Right atrium auricular region (tissue), 2 donors: ENCODE results near the gene PTBP3. TPM values are rescaled to one million over a fixed set of nuclear protein-coding genes. Genes with fewer than 3 reads are reported as not detected.
A peak's percentile ranks its signal among the peaks of the same experiment; 100 is the strongest.

ENCODE experiments used
- DNase-seq: peaks from one replicate; pipeline ENCODE4 v3.0.0-alpha.2; 2019; ENCODE audit warnings: low spot score
- H3K27ac ChIP-seq, 2 donors: fragments of 200-600 bp; sonication (generic); 1 replicate in 1 of 2; 2 replicates in 1 of 2; pipeline ENCODE4 v1.5.1; 2016 to 2019
- H3K27me3 ChIP-seq, 2 donors: fragments of 200-600 bp; sonication (generic); one replicate each; pipeline versions ENCODE4 v1.5.1 to v1.6.0; 2017 to 2019
- H3K36me3 ChIP-seq: fragments of 200-600 bp; sonication (generic); one replicate; pipeline ENCODE4 v1.5.1; 2016
- H3K4me1 ChIP-seq, 2 donors: fragments of 200-600 bp; sonication (generic); one replicate each; pipeline versions ENCODE4 v1.5.1 to v1.6.0; 2017 to 2019
- H3K4me3 ChIP-seq, 2 donors: fragments of 200-600 bp; sonication (generic); 1 replicate in 1 of 2; 2 replicates in 1 of 2; pipeline ENCODE4 v1.5.1; 2017 to 2019; ENCODE audit warnings: mild to moderate bottlenecking in 1 of 2, moderate library complexity in 1 of 2
- H3K9me3 ChIP-seq, 2 donors: fragments of 200-600 bp; sonication (generic); one replicate each; pipeline ENCODE4 v1.5.1; 2019
- total RNA-seq, 2 donors: library from RNA; depleted of rRNA; stranded (reverse); fragments of >200 nt; gene quantifications; one replicate each; pipeline ENCODE4 v1.1.0, GENCODE V29; 2016
- TF ChIP-seq, protein P1 (sequence below), 2 donors: fragments of 200-600 bp; sonication (generic); IDR thresholded peaks; one replicate each; pipeline ENCODE4 v1.5.1; 2019; ENCODE audit warnings: antibody characterized with exemption in 2 of 2

The PTBP3 gene
- total RNA-seq, 2 donors from 2014 or later = 11.6 to 18.2 TPM

DNA sequence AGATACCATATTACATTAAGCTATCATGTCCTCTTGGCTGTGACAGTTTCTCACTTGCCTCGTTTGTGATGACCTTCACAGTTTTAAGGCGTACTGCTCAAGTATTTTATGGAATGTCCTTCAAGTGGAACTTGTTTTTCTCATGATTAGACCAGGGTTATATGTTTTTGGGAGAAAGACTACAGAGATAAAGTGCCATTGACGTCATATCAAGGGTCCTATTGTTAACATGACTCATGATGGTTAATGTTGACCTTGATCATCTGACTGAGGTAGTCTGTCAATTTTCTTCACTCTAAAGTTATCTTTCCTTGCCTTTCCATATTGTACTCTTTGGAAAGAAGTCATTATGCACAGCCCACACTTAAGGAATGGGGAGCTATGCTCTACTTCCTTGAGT, 17.8 kb upstream of the PTBP3 start:
- TF ChIP-seq, protein P1, sequence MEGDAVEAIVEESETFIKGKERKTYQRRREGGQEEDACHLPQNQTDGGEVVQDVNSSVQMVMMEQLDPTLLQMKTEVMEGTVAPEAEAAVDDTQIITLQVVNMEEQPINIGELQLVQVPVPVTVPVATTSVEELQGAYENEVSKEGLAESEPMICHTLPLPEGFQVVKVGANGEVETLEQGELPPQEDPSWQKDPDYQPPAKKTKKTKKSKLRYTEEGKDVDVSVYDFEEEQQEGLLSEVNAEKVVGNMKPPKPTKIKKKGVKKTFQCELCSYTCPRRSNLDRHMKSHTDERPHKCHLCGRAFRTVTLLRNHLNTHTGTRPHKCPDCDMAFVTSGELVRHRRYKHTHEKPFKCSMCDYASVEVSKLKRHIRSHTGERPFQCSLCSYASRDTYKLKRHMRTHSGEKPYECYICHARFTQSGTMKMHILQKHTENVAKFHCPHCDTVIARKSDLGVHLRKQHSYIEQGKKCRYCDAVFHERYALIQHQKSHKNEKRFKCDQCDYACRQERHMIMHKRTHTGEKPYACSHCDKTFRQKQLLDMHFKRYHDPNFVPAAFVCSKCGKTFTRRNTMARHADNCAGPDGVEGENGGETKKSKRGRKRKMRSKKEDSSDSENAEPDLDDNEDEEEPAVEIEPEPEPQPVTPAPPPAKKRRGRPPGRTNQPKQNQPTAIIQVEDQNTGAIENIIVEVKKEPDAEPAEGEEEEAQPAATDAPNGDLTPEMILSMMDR (IDR thresholded peaks at IDR 0.05) = no peak
- Histone ChIP-seq H3K9me3 (no peaks in the 10 kb centered on the region), H3K27me3 (no peaks in the 10 kb centered on the region), H3K4me1 (peaks cover 0 to 7% of the 10 kb centered on the region in 2 donors), H3K27ac (no peak overlapping the region), H3K4me3 (no peak overlapping the region), H3K36me3 (no peaks in the 10 kb centered on the region)
- DNase-seq = no peak

DNA sequence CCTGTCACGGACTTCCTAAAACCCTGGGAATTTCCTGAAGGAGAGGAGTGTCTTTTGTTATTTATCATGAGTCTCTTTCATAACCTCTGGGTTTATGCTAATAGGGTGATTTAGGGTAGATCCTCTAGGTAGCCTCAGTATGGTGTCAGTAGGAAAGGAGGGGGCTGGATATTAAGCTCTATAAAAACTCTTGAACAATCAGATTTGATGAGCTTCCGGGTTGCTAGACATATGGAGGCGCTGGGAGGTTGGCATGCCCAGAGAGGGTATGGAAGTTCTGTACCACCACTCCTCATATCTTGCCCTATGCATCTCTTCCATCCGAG, 15.6 kb upstream of the PTBP3 start:
- no peak for DNase-seq
- no peak overlapping the region for H3K27ac ChIP-seq
- H3K9me3 ChIP-seq = no peaks in the 10 kb centered on the region

DNA sequence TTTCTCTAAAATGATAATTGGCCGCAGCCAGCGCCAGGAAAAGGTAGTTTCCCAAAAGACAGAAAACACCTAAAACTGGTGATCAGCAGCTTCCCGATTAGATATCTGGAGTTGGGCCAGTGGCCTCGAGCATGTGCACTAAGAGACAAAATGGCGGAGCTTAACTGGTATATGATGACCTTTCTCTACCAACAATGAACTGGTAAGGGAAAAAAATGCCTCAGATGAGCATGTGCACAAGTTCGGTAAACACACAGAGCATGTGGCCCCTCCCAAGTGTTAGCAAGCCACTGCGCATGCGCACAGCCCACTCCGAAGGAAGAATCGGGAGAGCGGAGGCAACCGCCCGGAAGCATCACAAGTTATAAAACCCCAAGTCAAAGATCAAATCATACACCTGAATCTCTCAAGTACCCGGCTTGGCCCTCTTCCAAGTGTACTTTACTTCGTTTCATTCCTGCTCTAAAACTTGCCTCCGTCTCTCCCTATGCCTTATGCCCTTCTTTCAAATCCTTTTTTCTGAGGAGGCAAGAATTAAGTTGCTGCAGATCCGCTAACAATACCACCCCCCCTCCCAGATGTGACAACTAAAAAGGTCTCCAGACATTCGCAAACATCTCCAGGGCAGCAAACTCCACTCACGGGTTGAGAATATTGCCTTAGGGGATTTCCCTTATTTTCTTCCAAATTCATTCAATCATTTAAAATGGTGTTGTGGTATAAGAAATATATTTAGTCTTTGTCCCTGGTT, 15.0 kb upstream of the PTBP3 start:
- Histone ChIP-seq H3K4me1 (peaks cover 0 to 7% of the 10 kb centered on the region in 2 donors), H3K27ac (peak overlapping the region in 1 of 2 donors; percentile 21), H3K27me3 (no peaks in the 10 kb centered on the region), H3K9me3 (no peaks in the 10 kb centered on the region), H3K4me3 (peak overlapping the region; percentile 34 to 52), H3K36me3 (no peaks in the 10 kb centered on the region)
- TF ChIP-seq, protein P1 (IDR thresholded peaks at IDR 0.05) = no peak
- DNase-seq = peak; percentile 83

More for the DNA sequence above, 15.6 kb upstream of the PTBP3 start:
- Histone ChIP-seq H3K36me3 (no peaks in the 10 kb centered on the region), H3K27me3 (no peaks in the 10 kb centered on the region), H3K4me3 (peak overlapping the region in 1 of 2 donors; percentile 52), H3K4me1 (peaks cover 0 to 7% of the 10 kb centered on the region in 2 donors)
- TF ChIP-seq, protein P1 (IDR thresholded peaks at IDR 0.05) = no peak

DNA sequence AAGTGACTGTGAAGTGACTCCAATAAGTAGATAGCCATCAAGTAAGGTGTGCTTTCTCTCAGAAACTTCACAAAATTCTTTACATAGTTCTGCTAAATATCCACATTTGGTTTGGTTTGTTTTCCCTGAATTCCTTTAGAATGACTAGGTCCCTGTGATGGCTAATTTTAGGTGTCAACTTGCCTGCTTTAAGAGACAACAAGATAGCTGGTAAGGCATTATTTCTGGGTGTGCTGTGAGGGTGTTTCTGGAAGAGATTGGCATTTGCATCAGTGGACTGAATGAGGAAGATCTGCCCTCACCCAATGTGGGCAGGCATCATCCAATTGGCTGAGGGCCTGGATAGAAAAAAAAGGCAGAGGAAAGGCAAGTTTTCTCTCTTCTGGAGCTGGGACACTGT, 8.3 kb upstream of the PTBP3 start:
- TF ChIP-seq, protein P1 (IDR thresholded peaks at IDR 0.05) = no peak
- H3K4me1 ChIP-seq = no peaks in the 10 kb centered on the region
- H3K4me3 ChIP-seq = no peak overlapping the region
- no peak overlapping the region for H3K27ac ChIP-seq
- no peaks in the 10 kb centered on the region for H3K27me3 ChIP-seq
- H3K9me3 ChIP-seq = no peaks in the 10 kb centered on the region
- no peaks in the 10 kb centered on the region for H3K36me3 ChIP-seq
- no peak for DNase-seq

DNA sequence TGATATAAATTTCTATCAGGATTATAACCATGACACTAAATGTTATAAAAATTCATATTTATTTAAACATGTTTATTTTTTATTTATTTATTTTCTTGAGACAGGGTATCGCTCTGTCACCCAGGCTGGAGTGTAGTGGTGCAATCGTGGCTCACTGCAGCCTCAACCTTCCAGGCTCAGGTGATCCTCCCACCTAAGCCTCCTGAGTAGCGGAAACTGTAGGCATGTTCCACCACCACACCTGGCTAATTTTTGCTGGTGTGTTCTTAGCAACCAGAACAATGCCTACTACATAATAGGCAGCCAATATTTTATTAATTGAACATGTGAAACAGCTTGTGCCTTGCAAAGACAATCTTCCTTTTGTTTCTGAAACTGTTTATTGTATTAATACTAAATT, 6.5 kb upstream of the PTBP3 start:
- H3K27ac ChIP-seq = no peak overlapping the region
- TF ChIP-seq, protein P1 (IDR thresholded peaks at IDR 0.05) = no peak
- H3K4me3 ChIP-seq = no peak overlapping the region
- H3K36me3 ChIP-seq = no peaks in the 10 kb centered on the region
- DNase-seq = no peak
- H3K9me3 ChIP-seq = no peaks in the 10 kb centered on the region
- no peaks in the 10 kb centered on the region for H3K4me1 ChIP-seq
- no peaks in the 10 kb centered on the region for H3K27me3 ChIP-seq

DNA sequence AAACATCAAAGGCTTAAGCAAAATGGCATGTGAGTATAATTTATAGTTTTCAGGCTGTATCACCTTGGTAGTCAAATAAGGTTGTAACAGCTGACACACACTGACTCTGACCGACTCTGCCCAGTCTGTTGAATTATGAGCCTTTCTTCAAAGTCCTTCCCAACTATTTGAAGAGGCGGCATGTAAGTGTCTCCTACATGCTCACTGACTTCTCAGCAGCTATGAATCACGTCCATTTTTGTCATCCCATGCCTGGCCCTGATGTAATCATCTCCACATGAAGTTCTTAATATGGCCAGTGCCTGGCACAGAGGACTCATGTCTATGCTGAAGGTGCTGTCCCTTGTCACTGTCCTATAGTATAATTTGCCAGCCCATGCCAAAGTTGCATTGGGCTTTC, 5.1 kb upstream of the PTBP3 start:
- H3K4me3 ChIP-seq = no peak overlapping the region
- peak overlapping the region in 1 of 2 donors; percentile 26 for H3K27ac ChIP-seq
- H3K27me3 ChIP-seq = no peaks in the 10 kb centered on the region
- H3K9me3 ChIP-seq = no peaks in the 10 kb centered on the region
- no peak for DNase-seq
- H3K4me1 ChIP-seq = no peaks in the 10 kb centered on the region
- TF ChIP-seq, protein P1 (IDR thresholded peaks at IDR 0.05) = no peak
- H3K36me3 ChIP-seq = no peaks in the 10 kb centered on the region
